Neuron (in vitro differentiated cells): ENCODE results near the gene ETNK1.

Source experiments
- H2AFZ ChIP-seq: one replicate; pipeline ENCODE4 v1.6.1; 2013; ENCODE audit warnings: low read depth, mild to moderate bottlenecking, inconsistent platforms, low read length, moderate library complexity
- H3K27me3 ChIP-seq: one replicate; pipeline ENCODE4 v1.6.1; 2013; ENCODE audit warnings: low read length; ENCODE audit not compliant: insufficient read depth
- H3K36me3 ChIP-seq: one replicate; pipeline ENCODE4 v1.6.1; 2013; ENCODE audit warnings: low read length; ENCODE audit not compliant: insufficient read depth
- H3K4me1 ChIP-seq: one replicate; pipeline ENCODE4 v1.6.1; 2013; ENCODE audit warnings: low read length; ENCODE audit not compliant: insufficient read depth
- H3K4me3 ChIP-seq: 2 replicates; pipeline ENCODE4 v1.5.1; 2013; ENCODE audit warnings: mild to moderate bottlenecking, low read length, moderate library complexity
- H3K9me3 ChIP-seq: one replicate; pipeline ENCODE4 v1.6.1; 2013; ENCODE audit warnings: low read length

ETNK1 gene

DNA sequence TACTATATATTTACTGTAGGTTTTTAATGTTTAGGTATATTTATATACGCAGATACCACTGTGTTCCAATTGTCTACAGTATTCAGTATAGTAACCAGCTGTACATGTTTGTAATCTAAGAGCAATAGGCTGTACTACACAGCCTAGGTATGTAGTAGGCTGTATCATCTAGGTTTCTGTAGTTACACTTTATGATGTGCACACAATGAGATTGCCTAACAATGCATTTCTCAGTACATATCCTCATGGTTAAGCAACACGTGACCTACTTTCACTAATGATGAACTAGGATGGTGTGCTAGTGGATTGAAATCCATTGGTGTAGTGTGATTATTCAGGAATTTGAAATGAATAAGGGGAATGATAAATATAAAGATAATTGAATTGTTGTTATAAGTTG, 77.7 kb downstream of the ETNK1 start:
- Histone ChIP-seq H3K27me3 (no peaks in the 10 kb centered on the region), H2AFZ (no peak overlapping the region), H3K36me3 (no peaks in the 10 kb centered on the region), H3K4me3 (no peak overlapping the region), H3K9me3 (no peaks in the 10 kb centered on the region), H3K4me1 (peaks cover 4% of the 10 kb centered on the region)

DNA sequence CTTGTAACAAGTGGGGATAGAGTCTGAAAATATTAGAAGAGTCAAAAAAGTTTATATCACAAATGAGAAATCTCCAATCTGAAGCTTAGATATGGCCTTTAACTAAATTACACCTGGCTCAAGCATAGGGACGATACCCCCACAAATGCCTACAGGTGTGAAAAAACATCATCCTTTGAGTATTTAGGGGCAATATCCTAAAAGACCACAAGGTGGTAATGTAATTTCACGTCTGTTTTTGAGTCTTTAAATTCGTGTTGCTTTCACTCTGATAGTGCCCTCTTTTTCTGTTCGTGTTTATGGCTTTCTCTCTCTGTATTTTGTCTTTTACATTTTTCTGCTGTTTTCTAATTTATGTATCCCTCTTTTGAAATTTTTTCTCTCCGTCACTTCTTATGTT, 84.3 kb downstream of the ETNK1 start:
- H3K36me3 ChIP-seq, result no peaks in the 10 kb centered on the region
- H2AFZ ChIP-seq, result no peak overlapping the region
- H3K4me1 ChIP-seq, result no peaks in the 10 kb centered on the region
- H3K9me3 ChIP-seq, result no peaks in the 10 kb centered on the region
- no peak overlapping the region for H3K4me3 ChIP-seq
- no peaks in the 10 kb centered on the region for H3K27me3 ChIP-seq

DNA sequence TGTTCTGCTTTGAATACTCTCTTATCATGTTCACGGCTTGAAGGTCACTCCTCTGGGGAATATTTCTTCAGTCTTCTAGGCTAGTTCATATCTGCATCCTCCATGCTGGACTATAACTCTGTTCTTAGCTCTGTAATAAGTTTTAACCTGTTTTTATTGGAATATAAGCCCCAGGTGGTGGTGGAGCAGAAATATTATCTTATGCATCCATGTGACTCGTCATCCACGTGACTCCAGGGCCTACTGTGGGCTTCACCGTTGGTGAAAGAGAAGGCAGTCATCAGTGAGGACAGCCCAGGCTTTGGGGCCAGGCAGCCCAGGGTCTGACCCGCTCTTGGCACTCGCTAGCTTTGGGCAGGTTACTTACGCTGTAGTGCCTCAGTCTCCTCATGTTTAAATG, 87.1 kb downstream of the ETNK1 start:
- Histone ChIP-seq H3K4me3 (no peak overlapping the region), H3K27me3 (no peaks in the 10 kb centered on the region), H3K9me3 (no peaks in the 10 kb centered on the region), H3K4me1 (no peaks in the 10 kb centered on the region), H2AFZ (no peak overlapping the region), H3K36me3 (no peaks in the 10 kb centered on the region)

DNA sequence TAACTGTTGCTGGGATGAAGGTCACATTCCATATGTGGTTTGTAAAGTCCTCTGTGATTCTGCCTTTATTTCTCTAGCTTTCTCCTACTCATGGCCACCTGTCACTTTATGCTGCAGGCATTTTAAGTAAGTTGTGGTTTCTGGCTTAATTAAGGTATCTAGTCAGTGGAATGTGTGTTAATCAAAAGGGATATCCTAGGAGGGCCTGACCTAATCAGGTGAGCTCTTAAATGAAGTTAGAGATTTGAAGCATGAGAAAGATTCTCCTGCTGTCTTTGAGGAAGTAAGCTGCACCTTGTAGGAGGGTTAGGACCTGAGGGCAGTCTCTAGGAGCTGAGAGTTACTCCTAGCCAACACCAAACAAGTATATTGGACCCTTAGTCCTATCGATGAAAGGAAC, 90.3 kb downstream of the ETNK1 start:
- H3K4me1 ChIP-seq, result no peaks in the 10 kb centered on the region
- no peaks in the 10 kb centered on the region for H3K9me3 ChIP-seq
- H3K4me3 ChIP-seq, result no peak overlapping the region
- H2AFZ ChIP-seq, result no peak overlapping the region
- no peaks in the 10 kb centered on the region for H3K27me3 ChIP-seq
- H3K36me3 ChIP-seq, result no peaks in the 10 kb centered on the region

DNA sequence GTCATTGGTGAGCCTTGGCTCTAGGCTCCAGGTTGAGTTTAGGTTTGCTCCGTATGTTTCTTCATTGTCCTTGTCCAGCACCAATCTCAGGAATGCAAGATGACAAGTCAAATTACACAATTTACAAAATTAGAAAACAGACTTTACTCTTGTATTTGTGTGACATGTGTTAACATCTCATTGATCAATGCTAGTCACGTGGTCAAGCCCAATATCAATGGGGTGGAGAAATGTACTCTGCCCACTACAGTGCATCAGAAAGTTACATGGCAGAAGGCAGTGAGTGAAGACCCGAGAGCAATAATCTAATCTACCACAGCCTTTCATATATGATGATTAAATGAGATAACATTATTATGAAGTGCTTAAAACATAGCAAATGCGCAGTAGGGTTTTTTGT, 94.8 kb downstream of the ETNK1 start:
- Histone ChIP-seq H3K4me1 (no peaks in the 10 kb centered on the region), H3K4me3 (no peak overlapping the region), H3K9me3 (no peaks in the 10 kb centered on the region), H3K27me3 (peaks cover 3% of the 10 kb centered on the region), H2AFZ (no peak overlapping the region), H3K36me3 (no peaks in the 10 kb centered on the region)

DNA sequence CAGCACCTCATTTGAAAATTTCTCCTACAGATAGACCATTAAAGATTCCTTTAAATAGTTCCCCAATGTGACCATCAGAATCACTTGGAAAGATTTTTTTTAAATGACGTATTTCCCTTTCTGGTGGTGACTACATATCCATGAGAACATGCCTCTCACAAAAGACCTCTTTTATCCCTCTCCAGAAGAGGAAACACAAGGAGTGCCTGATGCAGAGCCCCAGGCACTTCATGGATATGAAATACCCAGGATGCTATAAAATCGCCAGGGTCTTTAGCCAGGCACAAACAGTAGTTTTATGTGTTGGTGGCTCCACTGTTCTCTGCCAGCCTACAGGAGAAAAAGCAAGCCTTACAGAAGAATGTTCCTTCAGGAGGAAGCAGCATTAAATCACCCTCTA, 97.1 kb downstream of the ETNK1 start:
- Histone ChIP-seq H3K27me3 (peaks cover 3% of the 10 kb centered on the region), H3K4me1 (no peaks in the 10 kb centered on the region), H3K9me3 (no peaks in the 10 kb centered on the region), H2AFZ (no peak overlapping the region), H3K4me3 (no peak overlapping the region), H3K36me3 (no peaks in the 10 kb centered on the region)

DNA sequence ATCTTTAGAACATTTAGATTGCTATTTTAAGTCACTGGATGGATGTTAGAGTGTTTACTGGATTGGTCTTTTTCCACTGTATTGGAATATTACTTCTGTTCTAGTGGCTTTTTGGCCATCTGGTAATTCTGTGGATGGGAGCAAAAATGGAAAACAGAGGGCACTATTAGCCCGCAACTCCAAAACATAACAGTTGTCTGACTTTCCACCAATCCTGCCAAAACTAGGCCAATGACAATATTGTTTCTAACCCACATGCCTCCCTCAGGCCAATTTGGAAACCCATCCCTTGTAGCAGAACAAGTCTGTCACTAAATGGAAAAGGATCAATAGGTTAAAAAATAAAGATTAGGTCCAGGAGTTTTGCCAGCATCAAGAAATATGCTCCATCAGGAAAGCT, 97.8 kb downstream of the ETNK1 start:
- Histone ChIP-seq H3K9me3 (no peaks in the 10 kb centered on the region), H3K36me3 (no peaks in the 10 kb centered on the region), H3K4me3 (no peak overlapping the region), H3K4me1 (no peaks in the 10 kb centered on the region), H3K27me3 (peaks cover 3% of the 10 kb centered on the region), H2AFZ (no peak overlapping the region)

DNA sequence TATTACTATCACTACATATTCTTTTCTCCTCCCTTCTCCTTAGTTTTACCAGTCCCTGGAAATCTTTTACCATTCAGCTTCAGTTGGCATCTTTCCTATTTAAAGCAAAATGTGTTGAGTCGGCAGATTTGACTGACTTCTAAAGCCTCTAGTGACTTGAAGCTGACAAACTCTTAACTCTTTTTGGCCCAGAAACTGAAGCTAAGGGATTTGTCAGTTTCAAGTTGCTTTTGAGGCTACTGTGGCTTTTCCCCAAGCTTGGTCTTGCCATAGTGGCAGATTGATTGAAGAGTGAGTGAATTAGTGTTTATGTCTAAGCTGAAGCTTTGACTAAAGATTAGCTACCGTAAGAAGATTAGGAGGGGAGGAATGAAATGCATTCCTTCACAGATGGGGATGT, 104.0 kb downstream of the ETNK1 start:
- Histone ChIP-seq H3K4me1 (peaks cover 8% of the 10 kb centered on the region), H2AFZ (no peak overlapping the region), H3K36me3 (no peaks in the 10 kb centered on the region), H3K9me3 (no peaks in the 10 kb centered on the region), H3K4me3 (no peak overlapping the region), H3K27me3 (no peaks in the 10 kb centered on the region)

DNA sequence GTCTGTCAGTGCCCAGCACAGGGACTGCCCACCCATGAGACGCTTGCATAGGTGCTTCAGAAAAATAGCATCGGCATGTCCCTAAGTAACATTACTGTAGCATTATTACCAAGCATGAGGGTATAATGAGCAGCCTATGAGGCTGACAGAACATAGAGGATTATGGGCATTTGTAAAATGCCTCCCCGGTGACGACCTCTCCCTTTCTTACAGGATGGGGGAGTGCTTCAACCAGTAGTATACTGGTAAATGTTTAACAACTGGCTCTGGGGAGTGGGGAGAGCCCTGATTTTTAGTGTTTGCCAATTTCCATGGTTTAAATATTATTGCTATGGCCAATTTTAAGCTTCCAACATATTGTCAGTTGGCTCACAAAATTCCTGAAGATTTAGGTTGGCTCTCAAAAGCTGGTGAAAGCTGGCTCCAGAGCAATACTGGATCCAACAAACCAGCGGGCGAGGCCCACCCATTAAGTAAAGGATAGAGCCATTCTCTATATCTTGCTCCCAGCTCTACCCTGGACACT, 104.5 kb downstream of the ETNK1 start:
- Histone ChIP-seq H3K27me3 (no peaks in the 10 kb centered on the region), H3K36me3 (no peaks in the 10 kb centered on the region), H3K4me1 (peaks cover 8% of the 10 kb centered on the region), H3K9me3 (no peaks in the 10 kb centered on the region), H2AFZ (no peak overlapping the region), H3K4me3 (no peak overlapping the region)

DNA sequence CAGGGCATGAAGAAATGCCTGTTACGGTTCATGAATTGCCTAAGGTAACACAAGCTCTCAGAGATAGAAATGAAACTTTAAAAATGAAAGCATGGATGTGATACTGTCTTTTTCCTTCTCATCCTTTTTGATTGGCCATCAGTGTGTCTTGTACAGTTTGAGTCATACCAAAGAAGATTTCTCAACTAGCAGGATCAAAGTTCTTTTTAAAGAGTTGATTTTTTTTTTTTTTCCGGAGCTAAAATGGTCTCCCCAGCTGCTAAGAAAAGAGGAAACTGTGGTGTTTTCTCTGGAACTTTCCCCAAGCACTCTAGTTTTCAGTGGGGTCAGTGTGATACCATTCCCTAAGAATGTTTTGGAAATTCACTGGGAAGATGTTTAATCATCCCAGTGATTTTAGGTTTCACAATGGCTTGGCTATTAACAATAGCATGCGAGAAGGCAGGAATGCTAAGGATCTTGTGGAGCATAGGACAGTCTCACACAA, 105.0 kb downstream of the ETNK1 start:
- H3K36me3 ChIP-seq, result no peaks in the 10 kb centered on the region
- H3K4me3 ChIP-seq, result no peak overlapping the region
- no peaks in the 10 kb centered on the region for H3K9me3 ChIP-seq
- H3K4me1 ChIP-seq, result peaks cover 8% of the 10 kb centered on the region
- H3K27me3 ChIP-seq, result no peaks in the 10 kb centered on the region
- H2AFZ ChIP-seq, result no peak overlapping the region

DNA sequence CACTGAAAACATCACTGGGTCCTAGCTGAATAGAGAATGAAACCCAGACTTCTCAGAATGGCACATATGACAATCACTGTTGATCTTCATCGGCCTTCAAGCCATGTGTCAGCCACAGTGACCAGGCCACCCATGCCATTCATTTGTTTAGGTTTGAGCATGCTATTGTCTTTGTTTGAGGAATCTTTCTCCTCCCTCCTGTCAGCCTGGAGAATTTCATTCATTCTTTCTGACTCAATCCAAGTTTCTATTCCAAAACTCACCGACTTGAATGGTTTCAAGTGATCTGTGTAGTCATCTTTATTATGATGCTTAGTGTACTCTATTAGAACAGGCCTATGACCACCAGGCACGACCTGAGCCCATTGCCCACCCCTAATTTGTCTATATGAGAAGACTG, 106.3 kb downstream of the ETNK1 start:
- Histone ChIP-seq H3K36me3 (no peaks in the 10 kb centered on the region), H2AFZ (no peak overlapping the region), H3K27me3 (no peaks in the 10 kb centered on the region), H3K9me3 (no peaks in the 10 kb centered on the region), H3K4me1 (peaks cover 8% of the 10 kb centered on the region), H3K4me3 (no peak overlapping the region)

DNA sequence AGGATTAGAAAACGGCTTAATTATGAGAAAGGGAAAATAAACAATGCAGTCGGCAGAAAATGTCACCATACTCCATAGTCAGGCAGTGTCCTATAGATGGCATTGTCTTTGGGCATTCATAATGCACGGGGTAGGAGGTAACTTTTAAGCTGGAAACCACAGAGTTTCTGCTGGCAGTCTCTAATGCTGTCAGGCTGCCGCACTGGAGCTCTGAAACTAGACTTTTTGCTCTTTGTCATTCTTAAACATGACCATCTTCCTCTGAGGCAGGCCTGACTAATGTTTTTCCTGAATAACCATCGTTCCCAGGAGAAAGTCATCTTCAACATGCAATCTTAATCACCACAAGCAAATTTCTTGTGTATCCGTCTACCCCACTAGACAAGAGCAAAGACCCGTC, 108.8 kb downstream of the ETNK1 start:
- H2AFZ ChIP-seq, result no peak overlapping the region
- H3K9me3 ChIP-seq, result no peaks in the 10 kb centered on the region
- no peaks in the 10 kb centered on the region for H3K36me3 ChIP-seq
- peaks cover 8% of the 10 kb centered on the region for H3K4me1 ChIP-seq
- H3K4me3 ChIP-seq, result no peak overlapping the region
- no peaks in the 10 kb centered on the region for H3K27me3 ChIP-seq

DNA sequence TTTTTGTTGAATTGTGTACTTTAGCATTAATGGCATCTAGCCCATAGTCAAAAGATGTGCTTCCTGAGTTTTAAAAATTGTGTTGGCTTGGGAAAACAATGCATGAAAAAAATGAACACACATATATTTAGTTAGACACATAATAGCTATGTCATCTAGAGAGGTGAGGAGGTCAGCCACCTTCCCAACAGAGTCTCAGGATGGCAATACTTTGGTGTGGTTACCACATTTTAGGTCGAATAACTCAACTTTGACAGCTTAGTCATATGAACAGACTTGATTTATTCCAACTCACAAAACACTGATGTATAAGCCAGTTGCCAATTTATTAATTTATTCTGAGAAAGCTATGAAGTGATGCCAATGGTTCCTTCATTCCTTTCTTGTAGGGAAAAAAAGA, 114.0 kb downstream of the ETNK1 start:
- H3K4me1 ChIP-seq, result no peaks in the 10 kb centered on the region
- H3K27me3 ChIP-seq, result no peaks in the 10 kb centered on the region
- no peaks in the 10 kb centered on the region for H3K36me3 ChIP-seq
- H3K9me3 ChIP-seq, result no peaks in the 10 kb centered on the region
- H2AFZ ChIP-seq, result no peak overlapping the region
- no peak overlapping the region for H3K4me3 ChIP-seq
